ENCODE measurements around the gene TMEM40.

DNA sequence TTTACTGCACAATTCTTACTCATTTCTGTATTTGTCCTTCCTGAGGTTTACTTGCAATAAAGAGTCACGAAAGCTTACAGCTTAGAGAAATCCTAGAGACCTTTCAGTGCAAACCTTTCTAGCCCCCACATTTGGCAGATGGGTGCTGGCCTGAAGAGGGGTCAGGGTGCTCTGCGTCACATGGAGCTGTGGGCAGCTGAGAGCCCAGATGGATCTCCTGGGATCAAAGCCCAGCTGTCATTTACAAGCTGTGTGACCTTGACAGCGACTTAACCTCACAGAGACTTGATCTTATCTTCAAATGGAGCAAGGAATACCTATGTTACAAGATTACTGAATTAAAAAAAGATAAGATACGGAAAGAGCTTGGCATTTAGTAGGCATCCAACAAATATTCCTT is 71.1 kb downstream of the TMEM40 start:
- TF ChIP-seq FOXM1 (IDR thresholded peaks at IDR 0.05; ENCODE audit: borderline replicate concordance) (no peak), ELF4 (IDR thresholded peaks at IDR 0.05) (no peak), LEF1 (IDR thresholded peaks at IDR 0.05; ENCODE audit: borderline replicate concordance) (no peak)
